Breast epithelium (tissue), 3 donors: ENCODE measurements around the gene TMEM115.

Experiments used
- POLR2A ChIP-seq: fragments of 450-650 bp; IDR thresholded peaks from one replicate; pipeline ENCODE4 v1.6.1; 2016; ENCODE audit warnings: antibody characterized with exemption, mild to moderate bottlenecking, moderate library complexity
- TF ChIP-seq, protein P1 (sequence below), 3 donors: fragments of 450-650 bp; IDR thresholded peaks; one replicate each; pipeline ENCODE4 v1.5.1; 2016 to 2017; ENCODE audit warnings: antibody characterized with exemption in 3 of 3, mild to moderate bottlenecking in 3 of 3, moderate library complexity in 3 of 3

- TF ChIP-seq, protein P1, sequence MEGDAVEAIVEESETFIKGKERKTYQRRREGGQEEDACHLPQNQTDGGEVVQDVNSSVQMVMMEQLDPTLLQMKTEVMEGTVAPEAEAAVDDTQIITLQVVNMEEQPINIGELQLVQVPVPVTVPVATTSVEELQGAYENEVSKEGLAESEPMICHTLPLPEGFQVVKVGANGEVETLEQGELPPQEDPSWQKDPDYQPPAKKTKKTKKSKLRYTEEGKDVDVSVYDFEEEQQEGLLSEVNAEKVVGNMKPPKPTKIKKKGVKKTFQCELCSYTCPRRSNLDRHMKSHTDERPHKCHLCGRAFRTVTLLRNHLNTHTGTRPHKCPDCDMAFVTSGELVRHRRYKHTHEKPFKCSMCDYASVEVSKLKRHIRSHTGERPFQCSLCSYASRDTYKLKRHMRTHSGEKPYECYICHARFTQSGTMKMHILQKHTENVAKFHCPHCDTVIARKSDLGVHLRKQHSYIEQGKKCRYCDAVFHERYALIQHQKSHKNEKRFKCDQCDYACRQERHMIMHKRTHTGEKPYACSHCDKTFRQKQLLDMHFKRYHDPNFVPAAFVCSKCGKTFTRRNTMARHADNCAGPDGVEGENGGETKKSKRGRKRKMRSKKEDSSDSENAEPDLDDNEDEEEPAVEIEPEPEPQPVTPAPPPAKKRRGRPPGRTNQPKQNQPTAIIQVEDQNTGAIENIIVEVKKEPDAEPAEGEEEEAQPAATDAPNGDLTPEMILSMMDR (IDR thresholded peaks at IDR 0.05): no peak
- no peak for TF ChIP-seq POLR2A
Observed at GRCh38 chr3:50325113-50325480, 34.2 kb downstream of the TMEM115 start.
